Esophagus muscularis mucosa (tissue), 3 donors: ENCODE measurements around the gene MRPL11.

ENCODE experiments used
- POLR2A ChIP-seq: fragments of 450-650 bp; IDR thresholded peaks from one replicate; pipeline ENCODE4 v1.6.1; 2017; ENCODE audit warnings: antibody characterized with exemption, moderate library complexity, mild to moderate bottlenecking, low read depth
- TF ChIP-seq, protein P1 (sequence below), 3 experiments: fragments of 200-600 bp in 2 of 3; fragments of 450-650 bp in 1 of 3; sonication (generic) in 2 of 3; IDR thresholded peaks; one replicate each; pipeline ENCODE4 v1.5.1; 2017 to 2019; ENCODE audit warnings: antibody characterized with exemption in 3 of 3, mild to moderate bottlenecking in 2 of 3, moderate library complexity in 1 of 3

DNA sequence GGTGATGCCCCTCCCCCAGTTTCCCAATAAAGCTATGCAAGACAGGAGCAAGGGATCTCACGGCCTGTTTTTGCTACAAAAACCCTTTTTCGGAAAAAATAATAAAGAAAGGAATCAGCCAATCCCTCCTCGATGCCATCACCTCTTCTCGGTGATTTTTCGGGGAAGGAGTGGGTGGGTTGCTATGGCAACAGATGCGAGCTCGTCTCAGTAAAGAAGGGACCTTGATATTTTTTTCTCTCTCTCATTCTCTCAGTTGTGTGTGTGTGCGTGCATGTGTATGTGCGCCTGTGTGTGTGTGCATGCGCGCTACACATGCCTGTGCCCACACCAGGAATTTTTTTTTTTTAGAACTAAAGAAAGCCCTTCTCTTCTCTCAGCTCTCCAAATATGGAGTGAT lies 21.6 kb downstream of the MRPL11 start:
- TF ChIP-seq, protein P1, sequence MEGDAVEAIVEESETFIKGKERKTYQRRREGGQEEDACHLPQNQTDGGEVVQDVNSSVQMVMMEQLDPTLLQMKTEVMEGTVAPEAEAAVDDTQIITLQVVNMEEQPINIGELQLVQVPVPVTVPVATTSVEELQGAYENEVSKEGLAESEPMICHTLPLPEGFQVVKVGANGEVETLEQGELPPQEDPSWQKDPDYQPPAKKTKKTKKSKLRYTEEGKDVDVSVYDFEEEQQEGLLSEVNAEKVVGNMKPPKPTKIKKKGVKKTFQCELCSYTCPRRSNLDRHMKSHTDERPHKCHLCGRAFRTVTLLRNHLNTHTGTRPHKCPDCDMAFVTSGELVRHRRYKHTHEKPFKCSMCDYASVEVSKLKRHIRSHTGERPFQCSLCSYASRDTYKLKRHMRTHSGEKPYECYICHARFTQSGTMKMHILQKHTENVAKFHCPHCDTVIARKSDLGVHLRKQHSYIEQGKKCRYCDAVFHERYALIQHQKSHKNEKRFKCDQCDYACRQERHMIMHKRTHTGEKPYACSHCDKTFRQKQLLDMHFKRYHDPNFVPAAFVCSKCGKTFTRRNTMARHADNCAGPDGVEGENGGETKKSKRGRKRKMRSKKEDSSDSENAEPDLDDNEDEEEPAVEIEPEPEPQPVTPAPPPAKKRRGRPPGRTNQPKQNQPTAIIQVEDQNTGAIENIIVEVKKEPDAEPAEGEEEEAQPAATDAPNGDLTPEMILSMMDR (IDR thresholded peaks at IDR 0.05): no peak
- TF ChIP-seq POLR2A: no peak
